Ramos (cell line): ENCODE results near the gene ANP32B.

Source experiments
- in situ Hi-C: fragments of 300-500 bp; cut with MboI; formaldehyde crosslinking; loops from one replicate; pipeline ENCODE4 v1.14.3; 2022; ENCODE audit warnings: low sequenced_read_pairs; ENCODE audit not compliant: unreplicated experiment

ANP32B gene

GRCh38 chr9:98020476-98021145 lies 37.5 kb downstream of the ANP32B start:
- in situ Hi-C loops: no loop called here

DNA sequence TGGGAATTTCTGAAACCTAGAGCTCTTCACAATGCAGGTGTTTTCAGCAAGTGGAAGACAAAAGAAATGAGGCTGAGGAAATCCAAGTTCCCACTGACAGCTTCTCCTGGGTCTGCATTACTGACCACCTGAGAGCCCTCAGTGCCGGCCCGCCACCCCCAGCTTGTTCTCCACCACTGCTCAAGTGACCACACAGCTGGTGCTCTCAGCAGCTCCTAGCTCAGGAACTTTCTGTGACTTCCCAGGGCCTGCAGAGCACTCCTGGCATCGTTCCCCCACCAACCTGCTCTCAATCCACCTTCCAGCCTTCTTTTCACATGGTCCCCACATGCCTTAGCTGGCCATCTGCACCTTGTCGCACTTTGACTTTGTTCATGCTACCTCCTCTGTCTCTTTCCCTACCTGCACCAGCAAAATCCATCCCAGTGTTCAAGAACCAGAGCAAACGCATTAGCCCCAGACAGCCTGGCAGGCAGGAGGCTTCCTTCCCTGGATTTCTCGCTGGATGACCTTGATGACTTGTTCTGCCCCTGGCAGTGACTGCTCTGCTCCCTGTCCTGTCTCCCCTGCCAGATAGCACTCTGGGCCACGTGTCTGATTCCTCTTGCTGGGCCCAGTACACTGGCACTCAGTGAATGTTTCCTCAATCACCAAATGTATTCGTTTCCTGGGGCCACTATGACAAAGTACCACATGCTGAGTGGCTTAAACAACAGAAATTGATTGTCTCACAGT lies 38.3 kb downstream of the ANP32B start:
- in situ Hi-C loops: no loop called here

GRCh38 chr9:98022447-98022846 lies 39.3 kb downstream of the ANP32B start:
- in situ Hi-C loops: no loop called here

DNA sequence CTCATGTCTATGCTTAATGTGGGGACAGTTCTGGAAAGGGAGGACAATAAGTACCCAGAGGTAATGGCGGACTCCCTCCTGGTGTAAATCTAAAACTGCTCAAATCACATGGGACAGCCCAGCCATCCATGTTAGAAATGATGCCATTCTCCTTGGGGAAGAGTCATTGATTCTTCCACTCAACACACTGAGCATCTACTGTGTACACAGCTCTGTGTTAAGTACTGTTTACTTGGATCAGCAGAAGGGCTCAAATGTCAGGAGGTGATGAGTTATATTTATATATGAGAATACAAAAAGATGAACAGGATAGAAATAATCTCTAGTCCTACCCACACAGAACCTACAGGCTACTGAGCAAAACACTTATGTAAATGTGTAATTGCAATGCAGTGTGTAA lies 41.6 kb downstream of the ANP32B start:
- in situ Hi-C loops: no loop called here

DNA sequence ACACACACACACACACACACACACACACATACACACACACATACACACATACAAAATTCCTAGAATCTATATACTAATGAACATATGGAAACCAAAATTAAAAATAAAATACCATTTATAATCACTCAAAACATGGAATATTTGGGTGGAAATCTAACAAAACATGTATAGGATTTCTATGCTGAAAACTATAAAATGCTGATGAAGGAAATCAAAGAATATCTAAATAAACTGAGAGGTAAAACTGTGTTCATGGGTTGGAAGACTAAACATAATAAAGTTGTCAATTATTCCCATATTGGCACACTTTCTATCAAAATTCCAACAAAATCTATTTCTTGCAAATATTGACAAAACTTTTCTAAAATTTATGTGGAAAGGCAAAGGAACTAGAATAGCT lies 48.0 kb downstream of the ANP32B start:
- in situ Hi-C loops: no loop called here

- in situ Hi-C loops: no loop called here
These were observed 48.8 kb downstream of the ANP32B start for GRCh38 chr9:98031935-98032334.

DNA sequence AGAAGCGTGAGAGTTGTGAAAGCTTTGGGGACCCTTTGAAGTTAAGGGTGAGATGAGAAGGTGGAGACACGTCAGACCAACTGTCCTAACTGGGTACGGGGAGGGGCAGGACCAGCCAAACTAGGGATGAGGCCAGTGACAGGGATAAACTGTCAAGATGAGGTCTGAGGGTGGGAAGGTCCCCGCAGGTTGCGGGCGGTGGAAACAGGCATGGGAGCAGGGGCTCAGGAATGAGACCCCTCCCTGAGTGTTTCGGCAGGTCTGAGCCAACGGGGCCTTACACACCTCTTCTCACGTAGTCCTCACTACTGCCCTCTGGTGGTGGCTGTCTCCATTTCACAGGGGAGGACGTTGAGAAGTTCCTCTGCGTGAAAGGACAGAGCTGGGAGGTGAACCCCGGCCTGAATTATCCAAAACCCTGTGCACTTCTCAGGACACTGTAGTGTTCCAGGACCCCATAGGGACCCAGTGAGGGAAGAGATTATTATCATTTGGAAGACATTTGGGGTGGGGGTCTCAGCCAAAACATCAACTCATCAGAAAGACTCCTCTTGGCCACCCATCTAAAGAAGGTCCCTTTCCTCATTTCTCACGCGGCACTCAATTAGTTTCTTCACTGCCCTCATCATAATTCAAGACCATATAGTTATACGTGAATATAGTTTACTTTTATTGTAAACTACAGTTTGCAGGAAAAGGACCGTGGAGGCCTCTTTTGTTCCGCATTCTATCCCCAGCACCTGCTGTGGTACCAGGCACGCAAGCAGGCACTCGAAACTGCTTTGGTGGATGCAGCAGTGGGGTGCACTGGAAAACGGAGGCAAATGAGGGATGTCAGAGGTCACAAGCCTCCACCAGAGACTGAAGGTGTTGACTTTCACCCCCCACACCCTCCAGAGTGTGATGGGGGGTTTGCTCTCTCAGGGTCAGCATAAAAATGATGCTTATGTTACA lies 51.7 kb downstream of the ANP32B start:
- in situ Hi-C loops: no loop called here

DNA sequence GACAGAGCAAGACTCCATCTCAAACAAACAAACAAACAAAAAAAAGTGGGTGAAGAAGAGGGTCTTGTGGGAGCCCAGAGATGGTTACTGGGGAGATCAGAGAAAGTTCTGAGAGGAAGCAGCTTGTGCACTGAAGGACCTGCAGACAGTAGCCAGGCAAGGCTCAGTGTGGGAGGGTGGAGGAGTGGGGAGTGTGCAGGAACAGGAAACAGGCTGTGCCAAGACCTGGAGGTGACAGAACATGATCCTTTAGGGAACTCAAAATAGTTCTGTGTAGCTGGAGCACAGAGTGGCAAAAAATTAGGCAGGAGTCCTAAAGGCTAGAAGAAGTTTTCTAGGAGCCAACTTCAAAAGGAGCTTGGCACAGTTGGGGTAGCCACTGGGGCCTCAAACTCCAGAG lies 54.2 kb downstream of the ANP32B start:
- in situ Hi-C loops: no loop called here

DNA sequence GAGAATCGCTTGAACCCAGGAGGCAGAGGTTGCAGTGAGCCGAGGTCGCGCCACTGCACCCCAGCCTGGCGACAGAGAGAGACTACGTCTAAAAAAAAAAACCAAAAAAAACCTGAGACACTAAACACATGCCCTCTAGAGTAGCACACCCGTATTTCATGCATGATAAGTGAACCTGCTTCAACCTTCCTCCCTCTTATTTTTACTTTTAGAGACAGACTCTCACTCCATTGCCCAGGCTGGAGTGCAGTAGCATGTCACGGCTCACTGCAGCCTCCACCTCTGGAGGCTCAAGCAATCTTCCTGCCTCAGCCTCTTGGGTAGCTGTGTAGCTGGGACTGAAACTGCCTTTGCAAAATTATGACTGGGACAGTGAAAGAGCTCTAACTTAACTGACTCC lies 55.8 kb downstream of the ANP32B start:
- in situ Hi-C loops: no loop called here

DNA sequence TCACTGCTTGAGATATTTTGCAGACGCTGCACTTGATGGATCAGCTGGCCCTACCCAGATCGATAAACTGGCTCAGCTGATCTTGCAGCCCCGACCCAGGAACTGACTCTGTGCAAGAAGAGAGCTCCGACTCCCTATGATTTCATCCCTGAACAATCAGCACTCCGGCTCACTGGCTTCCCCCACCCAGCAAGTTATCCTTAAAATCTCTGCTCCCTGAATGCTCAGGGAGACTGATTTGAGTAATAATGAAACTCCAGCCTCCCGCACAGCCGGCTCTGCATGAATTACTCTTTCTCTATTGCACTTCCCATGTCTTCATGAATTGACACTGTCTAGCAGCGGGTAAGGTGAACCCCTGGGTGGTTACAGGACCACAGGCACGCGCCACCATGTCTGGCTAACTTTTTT lies 56.5 kb downstream of the ANP32B start:
- in situ Hi-C loops: no loop called here

- in situ Hi-C loops: no loop called here
These were observed 57.1 kb downstream of the ANP32B start for GRCh38 chr9:98040212-98040611.

DNA sequence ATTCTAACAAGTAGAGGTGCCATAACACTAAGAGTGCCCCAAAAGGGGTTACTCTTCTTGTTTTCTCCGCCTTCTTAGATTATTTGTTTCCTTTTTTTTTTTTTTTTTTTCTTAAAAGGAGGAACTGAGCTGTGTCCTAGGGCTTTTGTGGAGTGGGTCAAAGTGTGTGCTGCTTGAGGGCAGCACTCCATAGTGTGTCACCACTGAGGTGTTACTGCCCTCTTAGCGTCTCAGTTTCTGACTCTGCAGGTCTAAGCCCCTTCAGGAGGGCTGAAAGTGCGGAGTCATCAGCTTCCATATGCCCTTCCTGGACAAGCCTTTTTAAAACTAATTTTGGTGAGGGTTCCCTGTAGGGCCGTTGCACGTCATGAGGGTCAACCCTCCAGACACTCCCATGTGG lies 60.8 kb downstream of the ANP32B start:
- in situ Hi-C loops: no loop called here

GRCh38 chr9:98045234-98046179 lies 62.4 kb downstream of the ANP32B start:
- in situ Hi-C loops: no loop called here

GRCh38 chr9:98046180-98046543 lies 63.0 kb downstream of the ANP32B start:
- in situ Hi-C loops: no loop called here

- in situ Hi-C loops: no loop called here
These were observed 63.9 kb downstream of the ANP32B start for GRCh38 chr9:98047002-98047401.

GRCh38 chr9:98049288-98050072 lies 66.3 kb downstream of the ANP32B start:
- in situ Hi-C loops: loop anchor here (25.0 kb wide), 1 partner anchor 738 kb away; the partner anchor contains the start of gene ANKS6

DNA sequence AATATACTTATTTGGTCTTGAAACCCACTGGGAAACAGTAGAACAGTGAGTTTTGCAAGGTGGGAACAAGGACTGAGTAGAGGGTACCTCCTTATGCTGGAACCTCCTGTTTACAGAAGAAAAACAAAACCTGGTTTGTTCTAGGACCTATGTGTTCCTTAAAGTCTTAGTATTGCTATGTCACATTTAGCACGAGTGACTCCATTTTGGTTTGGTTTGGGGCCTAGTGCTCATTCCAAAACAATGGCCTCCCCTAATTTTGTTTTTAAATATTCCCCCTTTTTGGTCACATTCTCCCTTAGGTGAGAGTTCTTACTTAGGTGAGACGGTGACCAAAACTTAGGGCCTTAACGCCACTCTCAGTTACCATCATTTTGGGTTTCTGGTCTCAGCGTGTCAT lies 67.2 kb downstream of the ANP32B start:
- in situ Hi-C loops: loop anchor here (25.0 kb wide), 1 partner anchor 737 kb away; the partner anchor contains the start of gene ANKS6

DNA sequence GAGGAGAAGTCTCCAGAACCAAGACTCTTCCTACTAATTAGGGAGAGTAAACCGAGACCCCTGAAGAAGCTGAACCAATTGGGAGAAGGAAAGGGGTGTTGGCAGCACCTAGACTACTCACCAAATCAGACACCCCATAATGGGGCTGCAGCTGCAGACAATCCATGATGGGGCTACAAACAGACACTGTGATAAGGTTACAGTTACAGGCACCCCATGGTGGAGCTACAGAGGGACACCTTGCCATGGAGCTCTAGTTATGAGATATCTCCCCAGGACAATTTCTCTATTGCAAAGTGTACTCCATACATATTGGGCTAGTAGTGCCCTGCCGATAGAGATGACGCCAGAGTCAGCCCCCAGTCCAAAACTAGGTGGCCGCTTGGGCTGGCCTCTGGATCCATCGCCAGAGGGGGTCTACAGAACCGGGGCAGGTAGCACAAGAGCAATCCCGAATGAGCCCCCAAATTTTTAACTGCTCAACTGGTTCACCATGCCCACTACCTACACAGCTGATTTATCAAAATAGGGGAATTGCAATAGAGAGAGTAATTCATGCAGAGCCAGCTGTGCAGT lies 71.3 kb downstream of the ANP32B start:
- in situ Hi-C loops: loop anchor here (25.0 kb wide), 1 partner anchor 733 kb away; the partner anchor contains the start of gene ANKS6
